HL-60 (cell line): ENCODE measurements around the gene KRT25.

Experiments used
- DNase-seq, 2 experiments: peaks; one replicate each; pipeline ENCODE4 v3.0.0-alpha.2; 2010 to 2020; ENCODE audit warnings: low read depth in 1 of 2, low spot score in 1 of 2
- H3K27ac ChIP-seq: fragments of 250-450 bp; sonication (Bioruptor Pico); replicated peaks from 2 replicates; pipeline ENCODE4 v1.5.1; 2020; ENCODE audit warnings: mild to moderate bottlenecking, moderate library complexity
- H3K27me3 ChIP-seq: fragments of 250-450 bp; sonication (Bioruptor Pico); 2 replicates; pipeline ENCODE4 v1.5.1; 2021; ENCODE audit warnings: mild to moderate bottlenecking, moderate library complexity; ENCODE audit not compliant: insufficient read depth, poor library complexity, severe bottlenecking
- H3K4me3 ChIP-seq: replicated peaks from 2 replicates; pipeline ENCODE4 v1.5.1; 2011; ENCODE audit warnings: mild to moderate bottlenecking, control low read depth, low read length; ENCODE audit not compliant: insufficient read depth
- CTCF ChIP-seq: IDR thresholded peaks from one replicate; pipeline ENCODE4 v1.5.1; 2011; ENCODE audit warnings: low read length, control low read depth, inconsistent platforms; ENCODE audit not compliant: insufficient read depth
- GABPA ChIP-seq: IDR thresholded peaks from 2 replicates; pipeline ENCODE4 v1.6.1; 2012; ENCODE audit warnings: low read depth
- POLR2AphosphoS5 ChIP-seq: IDR thresholded peaks from 2 replicates; pipeline ENCODE4 v1.6.1; 2012; ENCODE audit warnings: low read depth
- SPI1 ChIP-seq: IDR thresholded peaks from 2 replicates; pipeline ENCODE4 v1.6.1; 2012; ENCODE audit warnings: low read depth, mild to moderate bottlenecking, borderline replicate concordance
- TF ChIP-seq, protein P1 (sequence below): IDR thresholded peaks from 2 replicates; pipeline ENCODE4 v1.6.1; 2012; ENCODE audit warnings: low read depth; ENCODE audit not compliant: insufficient replicate concordance

KRT25 gene

DNA sequence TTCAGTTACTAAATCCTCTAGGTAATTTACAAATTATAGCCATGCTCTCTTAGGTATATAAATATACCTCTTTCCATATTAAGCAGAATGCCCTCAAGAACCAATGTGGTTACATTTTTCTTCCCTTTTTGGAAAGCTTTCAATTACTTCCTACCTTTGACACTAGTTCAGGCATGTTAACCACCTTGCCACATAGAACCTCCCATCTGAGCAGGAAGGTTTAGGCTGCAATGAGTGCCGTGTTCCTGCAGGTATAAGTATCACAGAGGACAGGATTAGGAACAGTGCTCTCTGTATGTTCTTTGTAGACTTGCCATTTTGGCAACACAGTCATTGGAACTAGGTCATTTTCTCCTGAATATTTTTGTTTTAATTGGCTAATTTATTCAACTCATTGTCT lies 20.1 kb downstream of the KRT25 start:
- H3K27ac ChIP-seq, result no peak overlapping the region
- DNase-seq, result no peak
- no peak for TF ChIP-seq POLR2AphosphoS5
- TF ChIP-seq SPI1, result no peak
- no peak for TF ChIP-seq CTCF
- TF ChIP-seq GABPA, result no peak
- TF ChIP-seq, protein P1, sequence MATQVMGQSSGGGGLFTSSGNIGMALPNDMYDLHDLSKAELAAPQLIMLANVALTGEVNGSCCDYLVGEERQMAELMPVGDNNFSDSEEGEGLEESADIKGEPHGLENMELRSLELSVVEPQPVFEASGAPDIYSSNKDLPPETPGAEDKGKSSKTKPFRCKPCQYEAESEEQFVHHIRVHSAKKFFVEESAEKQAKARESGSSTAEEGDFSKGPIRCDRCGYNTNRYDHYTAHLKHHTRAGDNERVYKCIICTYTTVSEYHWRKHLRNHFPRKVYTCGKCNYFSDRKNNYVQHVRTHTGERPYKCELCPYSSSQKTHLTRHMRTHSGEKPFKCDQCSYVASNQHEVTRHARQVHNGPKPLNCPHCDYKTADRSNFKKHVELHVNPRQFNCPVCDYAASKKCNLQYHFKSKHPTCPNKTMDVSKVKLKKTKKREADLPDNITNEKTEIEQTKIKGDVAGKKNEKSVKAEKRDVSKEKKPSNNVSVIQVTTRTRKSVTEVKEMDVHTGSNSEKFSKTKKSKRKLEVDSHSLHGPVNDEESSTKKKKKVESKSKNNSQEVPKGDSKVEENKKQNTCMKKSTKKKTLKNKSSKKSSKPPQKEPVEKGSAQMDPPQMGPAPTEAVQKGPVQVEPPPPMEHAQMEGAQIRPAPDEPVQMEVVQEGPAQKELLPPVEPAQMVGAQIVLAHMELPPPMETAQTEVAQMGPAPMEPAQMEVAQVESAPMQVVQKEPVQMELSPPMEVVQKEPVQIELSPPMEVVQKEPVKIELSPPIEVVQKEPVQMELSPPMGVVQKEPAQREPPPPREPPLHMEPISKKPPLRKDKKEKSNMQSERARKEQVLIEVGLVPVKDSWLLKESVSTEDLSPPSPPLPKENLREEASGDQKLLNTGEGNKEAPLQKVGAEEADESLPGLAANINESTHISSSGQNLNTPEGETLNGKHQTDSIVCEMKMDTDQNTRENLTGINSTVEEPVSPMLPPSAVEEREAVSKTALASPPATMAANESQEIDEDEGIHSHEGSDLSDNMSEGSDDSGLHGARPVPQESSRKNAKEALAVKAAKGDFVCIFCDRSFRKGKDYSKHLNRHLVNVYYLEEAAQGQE, result no peak
- H3K27me3 ChIP-seq, result peaks cover 16% of the 10 kb centered on the region
- H3K4me3 ChIP-seq, result no peak overlapping the region

GRCh38 chr17:40734018-40734417 lies 21.1 kb downstream of the KRT25 start:
- TF ChIP-seq, protein P1, result no peak
- no peak for TF ChIP-seq POLR2AphosphoS5
- TF ChIP-seq CTCF, result no peak
- no peak for TF ChIP-seq GABPA
- no peak for TF ChIP-seq SPI1
- Histone ChIP-seq H3K27ac (no peak overlapping the region), H3K27me3 (peaks cover 10% of the 10 kb centered on the region), H3K4me3 (no peak overlapping the region)
- no peak for DNase-seq

- DNase-seq, result no peak
- Histone ChIP-seq H3K27me3 (peaks cover 8% of the 10 kb centered on the region), H3K27ac (no peak overlapping the region), H3K4me3 (no peak overlapping the region)
- no peak for TF ChIP-seq GABPA
- no peak for TF ChIP-seq SPI1
- TF ChIP-seq, protein P1, result no peak
Observed at GRCh38 chr17:40730970-40731369, 24.2 kb downstream of the KRT25 start.
